WERI-Rb-1 (cell line): ENCODE measurements around the gene BAIAP3.

Experiments used
- DNase-seq: peaks from one replicate; pipeline ENCODE4 v3.0.0-alpha.2; 2020
- H3K27ac ChIP-seq: fragments of 250-450 bp; sonication (Bioruptor Pico); 2 replicates; pipeline ENCODE4 v1.5.1; 2020; ENCODE audit warnings: mild to moderate bottlenecking, moderate library complexity
- H3K27me3 ChIP-seq: fragments of 250-450 bp; sonication (Bioruptor Pico); 2 replicates; pipeline ENCODE4 v1.5.1; 2021; ENCODE audit warnings: mild to moderate bottlenecking, low read depth, moderate library complexity; ENCODE audit not compliant: insufficient read depth, severe bottlenecking
- H3K36me3 ChIP-seq: fragments of 250-450 bp; sonication (Bioruptor Pico); 2 replicates; pipeline ENCODE4 v1.5.1; 2020; ENCODE audit warnings: mild to moderate bottlenecking, moderate library complexity
- H3K4me3 ChIP-seq: 2 replicates; pipeline ENCODE4 v1.5.1; 2011; ENCODE audit warnings: low read depth, mild to moderate bottlenecking, control low read depth, low read length
- H3K9me3 ChIP-seq: fragments of 250-450 bp; sonication (Bioruptor Pico); 2 replicates; pipeline ENCODE4 v1.5.1; 2021; ENCODE audit warnings: mild to moderate bottlenecking, moderate library complexity; ENCODE audit not compliant: severe bottlenecking
- CTCF ChIP-seq: IDR thresholded peaks from 2 replicates; pipeline ENCODE4 v1.5.1; 2011; ENCODE audit warnings: low read depth, mild to moderate bottlenecking, control low read depth, inconsistent platforms, low read length

BAIAP3 gene

DNA sequence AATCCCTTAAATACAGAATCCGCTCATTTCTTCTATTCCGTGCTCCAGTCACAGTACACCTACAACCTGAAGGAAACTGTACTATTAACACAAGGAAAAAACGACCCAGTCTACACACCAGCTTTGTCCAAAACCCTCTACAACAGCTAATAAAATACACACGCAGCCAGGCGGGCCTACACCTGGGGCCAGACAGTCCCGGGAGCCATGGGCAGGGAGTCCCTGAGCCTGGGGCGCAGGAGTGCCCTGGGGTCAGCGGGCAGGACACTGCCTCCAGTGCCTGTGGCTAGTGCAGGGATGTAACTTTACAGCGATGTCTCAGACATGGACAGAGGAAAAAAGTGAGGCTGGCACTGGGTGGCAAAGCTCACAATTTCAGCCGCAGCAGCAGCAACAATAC, 46.8 kb downstream of the BAIAP3 start:
- TF ChIP-seq CTCF: no peak
- H3K27ac ChIP-seq: peak overlapping the region; percentile 57
- peak overlapping the region; percentile 47 for H3K4me3 ChIP-seq
- no peaks in the 10 kb centered on the region for H3K27me3 ChIP-seq
- no peaks in the 10 kb centered on the region; the same call in 1 of the 2 replicates for H3K36me3 ChIP-seq
- DNase-seq: no peak
- no peaks in the 10 kb centered on the region for H3K9me3 ChIP-seq

GRCh38 chr16:1381612-1382406, 48.4 kb downstream of the BAIAP3 start:
- no peaks in the 10 kb centered on the region for H3K27me3 ChIP-seq
- H3K9me3 ChIP-seq: no peaks in the 10 kb centered on the region
- no peaks in the 10 kb centered on the region; the same call in 1 of the 2 replicates for H3K36me3 ChIP-seq
- H3K27ac ChIP-seq: no peak overlapping the region
- no peak for DNase-seq
- no peak overlapping the region for H3K4me3 ChIP-seq
- TF ChIP-seq CTCF: no peak

- H3K9me3 ChIP-seq: no peaks in the 10 kb centered on the region
- H3K27ac ChIP-seq: no peak overlapping the region
- DNase-seq: no peak
- H3K27me3 ChIP-seq: no peaks in the 10 kb centered on the region
- no peak for TF ChIP-seq CTCF
- no peak overlapping the region for H3K4me3 ChIP-seq
- no peaks in the 10 kb centered on the region; the same call in 1 of the 2 replicates for H3K36me3 ChIP-seq
These were observed 50.1 kb downstream of the BAIAP3 start for GRCh38 chr16:1383556-1383955.

DNA sequence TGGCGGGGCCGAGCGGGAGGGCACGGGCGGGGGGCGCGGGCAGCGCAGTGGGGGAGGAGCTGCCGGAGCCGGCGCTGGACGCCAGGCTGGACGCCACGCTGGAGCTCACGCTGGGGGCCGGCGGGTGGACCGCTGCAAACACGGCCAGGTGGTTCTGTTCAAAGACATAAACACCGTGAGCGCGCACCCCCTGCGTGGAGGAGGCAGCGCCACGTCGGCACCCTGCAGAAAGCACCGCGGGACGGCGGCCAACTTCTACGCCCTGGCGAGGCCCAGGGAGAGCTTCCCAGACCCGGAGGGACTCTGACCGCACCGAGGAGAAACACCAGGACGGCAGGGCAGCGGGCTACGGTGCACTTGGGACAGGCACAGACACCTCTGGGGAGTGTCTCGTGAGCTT, 51.8 kb downstream of the BAIAP3 start:
- DNase-seq: no peak
- Histone ChIP-seq H3K9me3 (no peaks in the 10 kb centered on the region), H3K27ac (no peak overlapping the region), H3K27me3 (no peaks in the 10 kb centered on the region), H3K4me3 (no peak overlapping the region), H3K36me3 (peaks cover 4% of the 10 kb centered on the region)
- TF ChIP-seq CTCF: no peak

DNA sequence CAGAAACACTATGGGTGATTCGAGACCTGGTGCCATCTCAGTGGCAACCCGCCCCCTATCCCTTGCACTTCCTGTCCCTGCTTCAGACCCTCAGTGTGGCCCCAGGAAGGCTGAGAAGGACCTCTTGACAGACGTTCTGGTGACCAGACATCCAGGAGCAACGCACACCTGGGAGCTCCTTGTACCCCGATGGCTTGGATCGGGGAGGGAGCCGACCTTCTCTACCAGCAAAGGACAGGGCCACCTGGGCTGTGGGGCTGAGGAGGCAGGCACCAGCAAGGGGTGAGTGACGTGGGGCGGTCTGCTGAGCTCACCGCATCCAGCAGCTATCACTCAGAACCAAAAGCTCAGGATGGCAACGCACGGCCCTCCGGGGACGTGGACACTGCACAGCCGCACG, 53.9 kb downstream of the BAIAP3 start:
- Histone ChIP-seq H3K36me3 (peaks cover 14% of the 10 kb centered on the region), H3K27ac (no peak overlapping the region), H3K9me3 (no peaks in the 10 kb centered on the region), H3K27me3 (no peaks in the 10 kb centered on the region), H3K4me3 (no peak overlapping the region)
- no peak for TF ChIP-seq CTCF
- no peak for DNase-seq

- DNase-seq: no peak
- peaks cover 25% of the 10 kb centered on the region for H3K36me3 ChIP-seq
- TF ChIP-seq CTCF: no peak
- H3K4me3 ChIP-seq: no peak overlapping the region
- H3K27me3 ChIP-seq: no peaks in the 10 kb centered on the region
- no peaks in the 10 kb centered on the region for H3K9me3 ChIP-seq
- no peak overlapping the region for H3K27ac ChIP-seq
These were observed 56.3 kb downstream of the BAIAP3 start for GRCh38 chr16:1389762-1390161.
